Measurements from ENCODE around the gene DMRT3.

DMRT3 gene

DNA sequence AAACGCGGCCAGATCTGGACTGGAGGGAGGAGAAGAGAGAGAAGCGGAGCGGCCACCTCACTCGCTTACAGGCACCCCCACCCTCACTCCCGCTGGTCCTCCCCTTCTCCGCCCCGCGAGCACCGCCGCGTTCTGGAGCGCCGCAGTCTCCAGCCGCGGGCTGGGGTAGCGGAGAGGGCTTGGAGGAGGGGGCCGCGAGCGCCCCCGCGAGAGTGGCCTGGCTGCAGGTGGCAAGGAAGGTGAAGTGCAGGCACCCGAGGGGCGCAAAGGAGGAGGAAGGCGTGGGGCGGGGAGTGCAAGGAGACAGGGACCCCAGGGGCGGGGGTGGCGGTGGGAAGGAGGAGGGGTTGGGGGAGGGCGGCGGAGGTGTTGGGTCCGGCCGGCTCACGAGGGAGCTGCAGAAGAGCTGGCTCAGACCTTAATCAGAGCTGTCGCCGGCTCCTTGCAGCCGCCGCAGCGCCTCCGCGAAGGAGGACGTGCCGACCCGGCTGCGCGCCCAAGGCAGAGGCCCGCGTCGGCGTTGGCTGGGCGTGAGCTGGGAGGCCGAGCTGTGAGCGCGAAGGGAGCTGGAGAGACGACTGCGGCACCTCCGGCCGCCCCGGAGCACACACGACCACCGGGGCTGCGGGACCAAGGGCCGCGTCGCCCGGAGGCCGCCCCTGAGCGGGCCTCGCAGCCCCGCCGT, at the start of gene DMRT3:
Gene DMRT3, plus strand, starts transcription at position 398 of the 685 bp plus-strand sequence. CDS start 347 bp downstream, outside the sequence.
- no peak for DNase-seq

DNA sequence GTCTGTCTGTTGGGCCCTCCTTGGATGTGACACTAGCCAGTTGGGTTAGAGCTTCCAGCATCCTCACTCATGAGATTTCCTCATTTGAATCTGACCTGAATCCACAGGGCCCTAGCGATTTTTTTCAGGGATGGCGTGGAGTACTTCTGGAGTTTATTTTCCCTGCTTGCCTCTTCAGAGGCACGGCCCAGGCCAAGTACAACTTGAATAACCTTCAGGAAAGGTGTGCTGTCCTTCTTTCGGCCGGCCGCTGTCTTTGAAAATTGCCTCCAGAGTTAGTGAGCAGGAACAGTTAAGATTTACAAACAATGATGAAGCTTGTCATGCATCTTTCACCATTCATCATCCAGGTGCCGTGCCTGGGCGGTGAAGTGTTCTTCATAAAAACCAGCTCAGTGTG, 49.5 kb upstream of the DMRT3 start:
- no peak for DNase-seq

DNA sequence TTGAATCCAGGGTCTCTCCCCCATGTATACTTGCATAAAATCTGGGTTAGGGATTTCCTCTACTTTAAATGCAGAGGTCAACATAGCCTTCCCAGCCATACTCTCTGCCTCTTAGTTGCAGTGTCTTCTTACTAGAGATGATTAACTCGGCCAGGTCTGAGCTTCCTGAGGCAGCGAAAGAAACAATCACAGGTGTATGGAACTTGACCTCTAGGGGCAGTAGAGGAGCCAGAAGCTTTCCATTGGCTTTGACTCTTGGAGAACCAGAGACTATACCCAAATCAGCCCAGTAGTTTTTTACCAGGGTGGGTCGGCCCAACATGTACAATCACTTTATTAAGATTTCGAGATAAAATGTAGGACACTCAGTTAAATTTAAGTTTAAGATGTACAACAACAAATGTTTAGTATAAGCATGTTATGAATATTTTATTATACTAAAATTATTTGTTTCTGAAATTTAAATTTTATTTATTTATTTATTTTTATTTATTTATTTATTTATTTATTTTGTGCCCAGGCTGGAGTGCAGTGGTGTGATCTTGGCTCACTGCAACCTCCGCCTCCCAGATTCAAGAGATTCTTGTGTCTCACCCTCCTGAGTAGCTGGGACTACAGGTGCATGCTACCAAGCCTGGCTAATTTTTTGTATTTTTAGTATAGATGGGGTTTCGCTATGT, 48.0 kb upstream of the DMRT3 start:
- no peak for DNase-seq

GRCh38 chr9:929719-930118, 46.7 kb upstream of the DMRT3 start:
- DNase-seq = no peak

- DNase-seq = no peak
Observed at GRCh38 chr9:933356-933755, 43.1 kb upstream of the DMRT3 start.

DNA sequence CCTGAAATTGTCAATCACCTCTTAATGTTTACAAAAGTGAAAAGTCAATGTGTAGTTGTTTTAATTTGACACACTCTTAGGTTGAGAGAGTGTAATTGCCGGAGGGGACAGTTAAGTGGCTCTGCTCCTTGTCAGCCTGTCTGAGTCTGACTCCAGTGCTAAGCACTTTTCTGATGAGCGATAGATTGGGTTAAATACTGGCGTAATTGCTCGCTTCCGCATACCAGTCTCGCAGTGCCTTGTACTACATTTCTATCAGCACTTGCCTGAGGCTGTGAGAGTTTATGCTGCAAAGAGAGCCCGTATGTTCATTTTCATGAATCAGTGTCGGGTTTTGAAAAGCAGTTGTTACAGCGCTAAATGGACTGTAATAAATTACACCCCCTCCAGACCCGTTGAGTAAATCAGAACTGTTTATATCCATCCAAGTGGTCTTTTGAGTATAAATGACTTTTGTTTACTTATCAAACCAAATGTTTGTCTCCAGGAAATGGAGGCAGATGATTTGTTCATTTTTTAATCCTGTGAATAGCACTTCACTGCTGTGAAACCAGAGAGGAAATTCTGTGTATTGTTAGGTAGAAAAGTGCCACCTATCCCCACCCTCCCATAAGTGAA, 41.0 kb upstream of the DMRT3 start:
- DNase-seq = no peak

- no peak for DNase-seq
Observed at GRCh38 chr9:942805-943580, 33.5 kb upstream of the DMRT3 start.

GRCh38 chr9:947985-948384, 28.5 kb upstream of the DMRT3 start:
- DNase-seq = no peak

DNA sequence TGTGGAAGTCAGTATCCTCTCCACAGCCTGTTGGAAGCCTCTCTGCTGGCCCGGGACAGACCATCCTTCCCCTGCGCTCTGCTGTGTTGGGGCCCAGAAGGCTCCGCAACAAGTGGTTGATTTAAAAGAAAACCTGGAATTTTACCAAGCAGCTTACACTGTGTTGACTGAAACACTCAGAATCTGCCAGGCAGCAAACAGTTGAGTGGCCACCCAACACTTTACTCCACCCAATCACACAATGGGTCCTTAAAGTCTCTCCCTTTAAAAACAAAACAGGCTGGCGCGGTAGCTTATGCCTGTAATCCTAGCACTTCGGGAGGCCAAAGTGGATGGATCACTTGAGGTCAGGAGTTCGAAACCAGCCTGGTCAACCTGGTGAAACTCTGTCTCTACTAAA, 28.0 kb upstream of the DMRT3 start:
- DNase-seq = no peak

DNA sequence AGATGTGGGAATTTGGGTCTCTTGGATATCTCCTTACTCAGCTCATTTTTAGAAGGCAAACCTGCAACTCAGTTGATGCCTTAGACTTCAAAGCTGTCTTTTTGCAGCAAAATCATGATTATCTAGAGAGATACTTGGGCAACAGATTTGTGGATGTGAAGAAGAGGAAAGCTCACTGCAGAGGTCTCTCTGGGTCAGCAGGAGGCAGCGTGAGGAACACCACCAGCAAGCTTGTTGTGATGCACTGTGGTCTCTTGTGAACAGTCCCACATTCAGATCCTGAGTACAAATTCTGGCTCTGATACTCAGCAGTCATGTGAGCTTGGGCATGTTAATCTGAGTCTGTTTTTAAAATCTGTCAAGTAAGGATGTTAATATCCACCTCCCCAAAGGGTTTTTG, 26.3 kb upstream of the DMRT3 start:
- no peak for DNase-seq

- no peak for DNase-seq
Observed at GRCh38 chr9:952546-952945, 23.9 kb upstream of the DMRT3 start.

- DNase-seq = no peak
Observed at GRCh38 chr9:959105-959504, 17.4 kb upstream of the DMRT3 start.

DNA sequence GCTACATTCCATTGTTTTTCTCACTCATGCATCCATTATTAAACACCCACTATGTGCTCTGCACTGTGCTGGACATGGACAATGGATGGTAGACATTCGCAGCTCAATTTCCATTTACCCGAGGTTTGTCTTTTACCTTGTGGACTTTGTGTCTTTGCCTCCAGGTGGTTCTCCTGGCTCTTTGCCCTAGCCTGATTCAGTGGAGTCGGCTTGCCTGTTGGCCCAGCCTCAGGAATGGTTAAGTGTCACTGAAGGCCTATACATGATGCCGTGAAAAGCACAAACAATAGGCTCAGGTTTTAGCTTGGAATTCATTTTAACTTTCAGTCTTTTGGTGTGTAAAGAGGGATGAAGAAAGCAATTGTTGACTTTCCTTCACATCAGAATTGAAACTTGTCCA, 16.5 kb upstream of the DMRT3 start:
- no peak for DNase-seq

GRCh38 chr9:962023-962422, 14.4 kb upstream of the DMRT3 start:
- DNase-seq = no peak

DNA sequence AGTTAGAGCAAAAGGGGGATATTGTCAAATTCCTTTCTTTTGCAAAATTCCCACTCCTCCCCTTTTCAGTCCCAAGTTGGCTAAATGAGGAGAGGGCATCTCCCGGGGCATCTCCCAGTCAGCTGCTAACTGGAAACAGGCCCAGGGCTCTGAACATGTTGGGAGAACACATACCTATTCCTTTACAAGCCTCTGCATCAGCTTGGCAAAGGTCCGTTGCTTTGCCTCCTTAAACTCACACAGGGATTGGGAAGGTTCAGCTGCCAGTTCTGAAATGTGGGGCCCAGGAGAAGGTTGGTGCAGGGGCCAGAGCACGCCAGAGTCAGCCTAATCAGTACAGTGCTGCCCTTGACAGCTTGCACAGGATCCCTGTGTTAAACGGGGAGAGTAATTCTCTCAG, 11.0 kb upstream of the DMRT3 start:
- DNase-seq = no peak

DNA sequence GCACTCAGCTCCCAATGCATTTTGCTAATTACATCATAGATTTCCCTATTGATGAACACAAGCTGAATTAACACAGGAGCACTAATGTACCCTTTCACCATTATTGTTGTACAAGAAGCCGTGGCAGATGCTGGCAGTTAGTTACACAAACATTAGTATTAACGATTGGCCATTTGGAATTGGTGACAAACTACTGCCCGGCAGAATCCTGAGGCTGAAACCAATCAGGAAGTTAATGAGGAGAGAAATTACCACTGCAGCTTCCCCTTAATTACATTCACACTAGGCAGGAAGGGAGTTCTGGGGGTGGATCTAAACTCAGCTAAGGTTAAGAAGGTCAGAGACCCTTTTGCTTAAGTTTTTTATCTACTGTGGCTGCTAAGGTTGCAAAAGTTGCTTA, 9.6 kb upstream of the DMRT3 start:
- no peak for DNase-seq

GRCh38 chr9:967436-967835, 9.0 kb upstream of the DMRT3 start:
- DNase-seq = no peak

- no peak for DNase-seq
Observed at GRCh38 chr9:967903-968641, 8.4 kb upstream of the DMRT3 start.

DNA sequence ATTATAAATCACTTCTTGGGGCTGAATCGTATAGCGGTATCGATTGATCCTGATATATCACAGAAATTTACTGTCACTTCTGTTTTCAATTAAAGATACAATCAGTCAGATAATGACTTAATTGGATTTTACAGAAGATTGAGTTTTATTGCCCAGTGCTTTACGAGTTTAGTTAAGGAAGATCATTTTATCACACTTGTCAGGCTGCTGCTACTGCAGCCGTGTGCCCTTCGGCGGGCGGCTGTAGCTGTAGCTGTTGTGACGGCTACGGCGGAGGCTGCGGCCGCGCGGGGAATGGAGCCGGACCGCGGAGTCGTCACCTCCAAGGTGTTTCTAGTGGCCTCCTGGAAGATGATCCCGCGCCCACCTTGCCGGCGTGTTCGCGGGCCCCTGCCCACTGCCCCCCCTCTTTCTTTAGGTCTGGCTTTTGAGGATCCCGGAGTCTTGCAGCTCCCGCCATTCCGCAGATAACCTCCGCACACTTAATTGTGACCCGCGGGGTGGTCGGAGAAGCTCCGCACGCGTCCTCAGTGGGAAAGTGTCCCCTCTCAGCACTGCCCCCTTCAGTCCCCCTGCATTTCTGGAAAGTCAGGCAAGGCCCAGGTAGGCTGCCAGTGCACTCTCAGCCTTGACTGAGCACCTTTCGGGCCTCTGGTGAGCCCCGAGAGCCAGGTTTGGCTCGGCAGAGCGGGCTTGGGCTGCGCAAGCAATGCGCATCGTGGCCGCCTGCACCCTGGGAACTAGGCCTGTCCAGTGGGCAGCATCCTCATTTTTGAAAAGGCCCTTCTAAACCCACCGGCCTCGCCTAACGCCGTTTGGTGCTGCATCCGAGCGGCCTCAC, 6.9 kb upstream of the DMRT3 start:
- no peak for DNase-seq

GRCh38 chr9:970151-970996, 6.1 kb upstream of the DMRT3 start:
- DNase-seq = no peak
